ENCODE measurements around the gene FCSK. TPM values are rescaled to one million over a fixed set of nuclear protein-coding genes. Genes with fewer than 3 reads are reported as not detected.
A peak's percentile ranks its signal among the peaks of the same experiment; 100 is the strongest.
"Not testable (repeated sequence)": the region's sequence is repeated elsewhere in the genome, so short reads cannot be mapped to it uniquely, and the experiment has no call there.

Gene FCSK
- total RNA-seq, 1 donor = 11.9 TPM

DNA sequence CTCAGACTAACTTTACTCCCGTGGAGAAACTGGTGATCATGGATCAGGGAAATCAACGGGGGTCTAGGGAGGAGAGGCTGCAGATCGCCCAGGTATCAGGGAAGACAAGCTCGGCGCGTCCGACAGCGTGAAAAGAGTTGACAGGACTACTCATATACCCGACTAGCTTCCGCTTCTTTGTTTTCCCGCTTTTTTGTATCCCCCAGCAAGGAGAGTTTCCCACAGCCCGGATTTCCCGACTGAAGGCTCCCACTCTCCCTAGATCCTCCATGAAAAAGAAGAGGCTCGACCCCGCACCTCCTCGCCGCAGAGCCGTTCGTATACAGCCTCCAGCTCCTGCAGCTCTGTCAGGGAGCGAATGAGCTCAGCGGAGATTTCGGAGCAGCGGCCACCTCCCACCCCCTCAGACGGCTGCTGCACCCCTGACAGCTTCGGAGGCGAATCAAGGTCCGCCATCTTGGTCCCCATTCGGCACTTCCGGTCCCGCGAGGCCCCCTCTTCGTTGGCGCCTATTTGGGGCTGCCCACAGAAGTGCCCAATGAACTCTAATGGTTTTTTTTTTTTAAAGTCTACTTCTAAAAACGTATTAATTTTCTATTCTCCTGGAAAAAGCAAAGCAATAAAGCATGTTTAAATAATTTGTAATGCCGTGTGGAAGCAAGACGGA, 68.8 kb downstream of the FCSK start, which contains the start of gene COG4:
Gene COG4 (minus strand): TSS at position 479 of the 667 bp plus-strand sequence. CDS start 11 bp downstream, at position 468.
- DNase-seq (ENCODE audit: insufficient read length, low spot score, missing footprints) = peak; percentile 94
- Histone ChIP-seq H3K4me3 (ENCODE audit: insufficient read depth, low read length) (peak within 1 kb of the TSS; percentile 97), H2AFZ (ENCODE audit: low read length) (peak within 1 kb of the TSS; percentile 98), H3K4me1 (ENCODE audit: insufficient read depth, low read length) (peaks cover 44% of the 10 kb centered on the region), H3K79me2 (ENCODE audit: insufficient read depth, low read length) (peaks cover 74% of the 10 kb centered on the region), H3K36me3 (ENCODE audit: insufficient read depth, low read length) (peaks cover 25% of the 10 kb centered on the region), H3K27ac (ENCODE audit: low read depth, low read length) (peak within 1 kb of the TSS; percentile 88), H4K20me1 (ENCODE audit: insufficient read depth, low read length) (peaks cover 27% of the 10 kb centered on the region), H3K4me2 (ENCODE audit: insufficient read depth, low read length) (peak within 1 kb of the TSS; percentile 94), H3K27me3 (ENCODE audit: insufficient read depth, low read length) (no peaks in the 10 kb centered on the region), H3K9me3 (ENCODE audit: low read depth, low read length) (no peaks in the 10 kb centered on the region)
- TF ChIP-seq, protein P1, sequence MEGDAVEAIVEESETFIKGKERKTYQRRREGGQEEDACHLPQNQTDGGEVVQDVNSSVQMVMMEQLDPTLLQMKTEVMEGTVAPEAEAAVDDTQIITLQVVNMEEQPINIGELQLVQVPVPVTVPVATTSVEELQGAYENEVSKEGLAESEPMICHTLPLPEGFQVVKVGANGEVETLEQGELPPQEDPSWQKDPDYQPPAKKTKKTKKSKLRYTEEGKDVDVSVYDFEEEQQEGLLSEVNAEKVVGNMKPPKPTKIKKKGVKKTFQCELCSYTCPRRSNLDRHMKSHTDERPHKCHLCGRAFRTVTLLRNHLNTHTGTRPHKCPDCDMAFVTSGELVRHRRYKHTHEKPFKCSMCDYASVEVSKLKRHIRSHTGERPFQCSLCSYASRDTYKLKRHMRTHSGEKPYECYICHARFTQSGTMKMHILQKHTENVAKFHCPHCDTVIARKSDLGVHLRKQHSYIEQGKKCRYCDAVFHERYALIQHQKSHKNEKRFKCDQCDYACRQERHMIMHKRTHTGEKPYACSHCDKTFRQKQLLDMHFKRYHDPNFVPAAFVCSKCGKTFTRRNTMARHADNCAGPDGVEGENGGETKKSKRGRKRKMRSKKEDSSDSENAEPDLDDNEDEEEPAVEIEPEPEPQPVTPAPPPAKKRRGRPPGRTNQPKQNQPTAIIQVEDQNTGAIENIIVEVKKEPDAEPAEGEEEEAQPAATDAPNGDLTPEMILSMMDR (IDR thresholded peaks at IDR 0.05; ENCODE audit: extremely low read depth, low read depth, low read length) = no peak

DNA sequence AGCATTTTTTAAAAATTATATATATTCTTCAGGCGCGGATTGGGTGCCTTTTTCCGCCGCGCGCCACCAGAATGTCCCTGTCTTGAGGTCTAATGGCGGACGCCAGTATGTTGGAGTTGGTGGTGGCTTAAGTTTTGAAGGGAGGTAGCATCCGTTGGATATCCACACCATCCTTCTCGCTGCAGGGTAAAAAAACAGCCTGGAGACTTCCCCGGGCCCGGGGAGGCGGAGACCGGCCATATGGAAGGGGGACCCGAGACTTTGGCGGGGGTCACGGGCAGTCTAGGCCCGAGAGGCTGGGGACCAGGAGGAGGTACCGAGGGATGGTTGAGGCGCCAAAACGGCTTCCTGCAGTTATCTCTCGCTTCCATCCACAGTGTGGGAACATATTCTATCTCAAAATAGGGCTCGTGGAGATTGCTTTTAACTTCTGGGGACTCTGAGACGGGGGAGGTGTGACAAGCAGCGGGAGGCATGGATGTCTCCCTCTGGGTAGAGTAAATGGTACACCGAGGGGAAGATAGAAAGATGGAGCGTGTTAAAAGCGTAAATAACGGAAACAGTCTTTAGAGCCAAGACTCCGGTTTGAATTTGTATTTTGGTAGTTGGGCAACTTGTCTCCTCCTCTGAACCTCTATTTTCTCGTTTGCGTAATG, 69.5 kb downstream of the FCSK start, which contains the start of gene SF3B3:
Gene SF3B3 (plus strand): TSS at position 74 of the 656 bp plus-strand sequence. CDS start 2,841 bp downstream, outside the sequence.
- Histone ChIP-seq H3K27me3 (ENCODE audit: insufficient read depth, low read length) (no peaks in the 10 kb centered on the region), H3K4me2 (ENCODE audit: insufficient read depth, low read length) (peak within 1 kb of the TSS; percentile 94), H3K36me3 (ENCODE audit: insufficient read depth, low read length) (peaks cover 25% of the 10 kb centered on the region), H3K9me3 (ENCODE audit: low read depth, low read length) (no peaks in the 10 kb centered on the region), H3K4me1 (ENCODE audit: insufficient read depth, low read length) (peaks cover 48% of the 10 kb centered on the region), H3K4me3 (ENCODE audit: insufficient read depth, low read length) (peak within 1 kb of the TSS; percentile 97), H3K79me2 (ENCODE audit: insufficient read depth, low read length) (peaks cover 80% of the 10 kb centered on the region), H2AFZ (ENCODE audit: low read length) (peak within 1 kb of the TSS; percentile 98), H4K20me1 (ENCODE audit: insufficient read depth, low read length) (peaks cover 33% of the 10 kb centered on the region), H3K27ac (ENCODE audit: low read depth, low read length) (peak within 1 kb of the TSS; percentile 88)
- peak; percentile 88 for DNase-seq (ENCODE audit: insufficient read length, low spot score, missing footprints)
- TF ChIP-seq, protein P1 (IDR thresholded peaks at IDR 0.05; ENCODE audit: extremely low read depth, low read depth, low read length) = no peak

DNA sequence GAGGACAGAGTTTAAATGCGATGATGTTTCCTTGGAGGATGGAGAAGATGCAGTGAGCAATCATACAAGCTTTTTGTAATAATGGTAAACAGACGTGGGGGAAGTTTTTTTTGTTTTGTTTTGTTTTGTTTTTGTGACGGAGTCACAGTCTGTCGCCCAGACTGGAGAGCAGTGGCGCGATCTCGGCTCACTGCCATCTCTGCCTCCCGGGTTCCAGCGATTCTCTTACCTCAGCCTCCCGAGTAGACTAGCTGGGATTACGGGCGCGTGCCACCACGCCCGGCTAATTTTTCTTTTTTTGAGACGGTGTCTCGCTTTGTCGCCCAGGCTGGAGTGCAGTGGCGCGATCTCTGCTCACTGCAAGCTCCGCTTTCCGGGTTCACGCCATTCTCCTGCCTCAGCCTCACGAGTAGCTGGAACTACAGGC, 70.0 kb downstream of the FCSK start:
- not testable (repeated sequence) for DNase-seq (ENCODE audit: insufficient read length, low spot score, missing footprints)

DNA sequence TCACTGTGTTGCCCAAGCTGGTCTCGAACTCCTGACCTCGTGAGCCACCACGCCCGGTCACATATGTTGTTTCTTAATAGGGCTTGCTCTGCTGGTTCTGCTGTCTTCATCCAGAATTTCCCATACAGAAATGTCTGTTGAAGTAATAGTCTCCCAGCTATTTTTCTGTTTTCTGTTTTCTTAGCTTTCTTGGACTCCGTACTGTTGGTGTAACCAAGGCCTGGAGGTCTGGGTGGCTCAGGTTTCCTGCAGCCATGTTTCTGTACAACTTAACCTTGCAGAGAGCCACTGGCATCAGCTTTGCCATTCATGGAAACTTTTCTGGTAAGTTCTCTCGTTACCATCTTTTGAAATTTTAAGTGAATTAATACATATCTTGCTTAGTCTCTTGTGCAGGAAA, 72.0 kb downstream of the FCSK start:
- H3K27ac ChIP-seq (ENCODE audit: low read depth, low read length) = no peak overlapping the region
- no peak for DNase-seq (ENCODE audit: insufficient read length, low spot score, missing footprints)

More for the DNA sequence above, 70.0 kb downstream of the FCSK start:
- Histone ChIP-seq H3K36me3 (ENCODE audit: insufficient read depth, low read length) (peaks cover 30% of the 10 kb centered on the region), H3K4me3 (ENCODE audit: insufficient read depth, low read length) (peak overlapping the region; percentile 97), H3K4me1 (ENCODE audit: insufficient read depth, low read length) (peaks cover 52% of the 10 kb centered on the region), H3K79me2 (ENCODE audit: insufficient read depth, low read length) (peaks cover 85% of the 10 kb centered on the region), H2AFZ (ENCODE audit: low read length) (peak overlapping the region; percentile 98), H3K27ac (ENCODE audit: low read depth, low read length) (peak overlapping the region; percentile 88), H3K4me2 (ENCODE audit: insufficient read depth, low read length) (peak overlapping the region; percentile 94), H4K20me1 (ENCODE audit: insufficient read depth, low read length) (peaks cover 37% of the 10 kb centered on the region)
- not testable (repeated sequence) for H3K27me3 ChIP-seq (ENCODE audit: insufficient read depth, low read length); H3K9me3 ChIP-seq (ENCODE audit: low read depth, low read length)

More for the DNA sequence above, 72.0 kb downstream of the FCSK start:
- peaks cover 40% of the 10 kb centered on the region for H4K20me1 ChIP-seq (ENCODE audit: insufficient read depth, low read length)
- H3K36me3 ChIP-seq (ENCODE audit: insufficient read depth, low read length) = peaks cover 46% of the 10 kb centered on the region
- peak overlapping the region; percentile 52 for H3K4me2 ChIP-seq (ENCODE audit: insufficient read depth, low read length)
- no peak overlapping the region for H2AFZ ChIP-seq (ENCODE audit: low read length)
- TF ChIP-seq, protein P1 (IDR thresholded peaks at IDR 0.05; ENCODE audit: extremely low read depth, low read depth, low read length) = no peak
- peak overlapping the region; percentile 27 for H3K4me3 ChIP-seq (ENCODE audit: insufficient read depth, low read length)
- no peaks in the 10 kb centered on the region for H3K9me3 ChIP-seq (ENCODE audit: low read depth, low read length)
- peaks cover 44% of the 10 kb centered on the region for H3K4me1 ChIP-seq (ENCODE audit: insufficient read depth, low read length)
- no peaks in the 10 kb centered on the region for H3K27me3 ChIP-seq (ENCODE audit: insufficient read depth, low read length)
- peaks cover 92% of the 10 kb centered on the region for H3K79me2 ChIP-seq (ENCODE audit: insufficient read depth, low read length)
